GM19193 (cell line): ENCODE data around the gene B4GALNT3.

Experiments used
- POLR2A ChIP-seq: IDR thresholded peaks from 4 replicates; pipeline ENCODE4 v1.6.1; 2011; ENCODE audit not compliant: insufficient read depth, insufficient read length; ENCODE audit errors: extremely low read depth

Gene B4GALNT3

GRCh38 chr12:550473-551260 is 90.9 kb downstream of the B4GALNT3 start:
- TF ChIP-seq POLR2A = no peak

DNA sequence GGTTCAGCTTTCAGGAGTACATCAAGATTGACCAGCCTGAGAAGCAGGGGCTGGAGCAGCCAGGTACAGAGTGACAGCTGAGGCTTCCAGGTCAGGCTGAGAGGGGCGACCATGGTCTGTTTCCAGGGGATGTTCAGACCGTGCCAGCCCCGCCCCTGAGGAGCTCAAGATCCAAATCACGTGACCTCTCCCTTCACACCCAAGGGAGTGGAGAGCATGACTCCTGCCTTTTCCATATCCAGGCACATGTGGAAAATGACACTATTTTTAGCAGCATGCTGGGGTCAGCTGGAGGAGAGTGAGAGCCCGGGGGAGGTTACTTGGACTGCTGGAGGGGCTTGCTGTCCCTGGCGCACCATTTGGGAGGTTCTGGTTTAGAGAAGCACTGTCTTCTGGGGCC is 92.7 kb downstream of the B4GALNT3 start:
- TF ChIP-seq POLR2A = no peak

GRCh38 chr12:553216-554000 is 93.7 kb downstream of the B4GALNT3 start:
- peak; percentile 70 for TF ChIP-seq POLR2A

DNA sequence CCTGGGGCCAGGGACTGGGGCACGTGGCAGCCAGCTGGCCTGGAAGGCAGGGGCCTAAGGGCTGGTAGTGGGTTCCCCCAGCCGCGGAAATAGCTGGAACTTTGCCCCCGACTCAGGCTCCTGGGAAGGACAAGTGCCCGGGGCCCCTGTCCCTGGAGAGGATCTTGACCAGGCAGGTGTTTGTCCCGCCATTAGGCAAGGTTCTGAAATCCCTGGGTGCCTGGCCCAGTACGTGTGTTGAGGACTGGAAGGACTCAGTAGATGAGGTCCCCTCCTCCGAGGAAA is 94.2 kb downstream of the B4GALNT3 start:
- no peak for TF ChIP-seq POLR2A

DNA sequence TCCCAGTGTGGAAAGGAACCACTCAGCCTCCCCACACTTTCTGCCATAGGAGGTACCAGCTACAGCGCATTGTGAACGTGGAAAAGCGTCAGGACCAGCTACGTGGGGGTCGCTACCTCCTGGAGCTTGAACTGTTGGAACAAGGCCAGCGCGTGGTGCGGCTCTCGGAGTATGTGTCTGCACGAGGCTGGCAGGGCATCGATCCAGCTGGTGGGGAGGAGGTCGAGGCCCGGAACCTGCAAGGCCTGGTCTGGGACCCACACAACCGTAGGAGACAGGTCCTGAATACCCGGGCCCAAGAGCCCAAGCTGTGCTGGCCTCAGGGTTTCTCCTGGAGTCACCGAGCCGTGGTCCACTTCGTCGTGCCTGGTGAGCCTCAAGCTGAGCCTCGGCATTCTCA is 96.8 kb downstream of the B4GALNT3 start:
- no peak for TF ChIP-seq POLR2A

DNA sequence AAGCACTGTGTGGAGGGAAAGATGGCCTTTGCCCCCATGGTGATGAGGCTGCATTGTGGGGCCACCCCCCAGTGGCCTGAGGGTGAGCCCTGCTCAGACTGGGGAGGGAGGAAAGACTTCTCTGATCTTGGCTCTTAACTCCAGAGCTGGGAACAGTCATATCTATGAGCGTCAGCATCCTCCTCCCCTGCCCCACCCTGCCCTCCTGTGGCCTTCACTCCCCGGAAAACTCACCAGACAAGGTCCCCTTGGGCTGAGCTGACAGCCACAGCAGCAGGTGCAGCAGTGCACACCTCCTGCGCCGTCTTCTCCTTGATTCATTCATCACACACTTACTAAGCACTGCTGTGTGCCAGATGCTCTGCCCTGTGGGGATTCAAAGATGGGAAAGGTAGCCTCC is 98.8 kb downstream of the B4GALNT3 start:
- TF ChIP-seq POLR2A = no peak

- no peak for TF ChIP-seq POLR2A
These were observed 99.6 kb downstream of the B4GALNT3 start for GRCh38 chr12:559208-559905.

DNA sequence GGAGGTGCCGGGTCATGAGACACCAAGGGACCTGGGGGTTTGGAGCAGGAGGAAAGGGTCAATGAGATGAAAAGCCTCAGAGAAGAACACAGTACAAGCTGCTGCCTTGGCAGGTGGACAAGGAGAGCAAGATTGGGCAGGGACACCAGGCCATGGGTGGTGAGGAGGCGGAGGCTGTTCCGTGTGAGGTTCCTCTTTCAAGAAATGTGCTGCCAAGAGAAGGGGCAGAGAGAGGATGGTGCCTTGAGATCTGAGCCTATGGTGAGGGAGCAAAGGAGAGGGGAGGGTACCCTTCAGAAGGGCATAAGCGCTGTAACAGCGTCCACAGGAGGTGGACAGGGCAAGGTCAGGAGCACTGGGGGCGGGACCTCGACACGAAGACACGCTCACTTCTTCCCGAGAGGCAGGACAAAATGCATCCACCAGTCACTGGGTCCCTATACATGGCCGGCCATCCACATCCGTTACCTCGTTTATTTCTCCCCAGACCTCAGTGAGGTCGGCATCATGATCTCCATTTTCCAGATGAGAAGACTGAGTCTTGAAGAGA is 100.2 kb downstream of the B4GALNT3 start:
- TF ChIP-seq POLR2A = no peak

DNA sequence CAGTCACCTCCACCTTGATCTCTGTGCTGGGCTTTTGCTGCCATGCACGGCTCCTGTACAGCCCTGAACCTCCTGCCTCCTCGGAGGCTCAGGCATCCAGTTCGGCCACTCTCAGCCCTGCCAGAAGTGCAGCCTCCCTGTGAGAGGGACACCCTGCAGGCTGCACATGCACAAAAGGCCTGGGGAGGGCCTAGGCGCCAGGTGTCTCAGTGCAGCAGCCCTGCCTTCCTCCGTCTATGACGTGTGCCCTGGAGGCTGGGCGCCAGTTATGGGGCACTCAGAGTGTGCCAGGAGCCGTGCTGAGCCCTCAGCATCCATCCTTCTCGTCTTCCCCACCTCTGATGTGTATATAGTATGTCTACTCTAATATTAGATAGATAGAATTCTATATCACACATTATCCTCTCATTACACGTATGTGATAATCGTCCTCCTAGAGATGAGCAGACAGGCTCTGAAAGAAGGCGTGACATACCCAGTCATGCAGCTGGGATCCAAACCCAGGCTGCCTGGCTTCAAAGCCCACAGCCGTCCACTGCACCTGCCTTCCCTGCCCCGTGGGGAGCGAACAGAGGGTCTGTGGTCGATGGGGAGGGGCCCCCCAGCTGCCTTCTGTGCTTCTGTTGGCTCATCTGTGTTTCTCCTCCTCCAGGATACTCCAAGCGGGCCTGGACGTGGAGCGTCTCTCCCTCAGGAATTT is 101.1 kb downstream of the B4GALNT3 start:
- TF ChIP-seq POLR2A = no peak

GRCh38 chr12:561391-561705 is 101.6 kb downstream of the B4GALNT3 start:
- TF ChIP-seq POLR2A = no peak

- no peak for TF ChIP-seq POLR2A
These were observed 102.3 kb downstream of the B4GALNT3 start for GRCh38 chr12:561908-562593.

GRCh38 chr12:562634-563033 is 102.9 kb downstream of the B4GALNT3 start:
- no peak for TF ChIP-seq POLR2A

DNA sequence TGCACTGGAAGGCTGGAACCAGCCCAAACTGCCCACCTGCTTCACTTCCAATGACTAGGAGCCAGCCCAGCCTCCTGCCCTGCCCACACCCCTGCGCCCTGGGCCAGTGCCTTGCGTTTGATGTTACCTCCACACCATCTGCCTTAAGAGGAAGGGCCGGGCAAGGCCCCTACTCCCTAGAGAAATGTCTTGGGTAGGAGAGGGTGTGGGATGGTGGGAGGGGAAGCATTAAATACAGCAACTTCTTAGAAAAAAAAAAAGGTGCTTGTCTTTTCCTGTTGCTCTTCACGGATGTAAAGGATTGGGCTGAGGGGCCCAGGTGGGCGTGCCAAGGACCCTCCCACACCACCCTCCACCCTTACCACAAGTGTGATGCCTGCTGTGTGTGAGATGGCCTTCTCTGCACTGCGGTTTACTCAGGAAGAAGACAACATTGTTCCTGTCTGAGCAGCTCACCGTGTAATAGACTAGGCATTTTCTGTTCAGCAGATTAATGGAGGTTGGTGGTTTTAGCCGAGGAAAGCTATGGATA is 103.6 kb downstream of the B4GALNT3 start:
- TF ChIP-seq POLR2A = no peak

DNA sequence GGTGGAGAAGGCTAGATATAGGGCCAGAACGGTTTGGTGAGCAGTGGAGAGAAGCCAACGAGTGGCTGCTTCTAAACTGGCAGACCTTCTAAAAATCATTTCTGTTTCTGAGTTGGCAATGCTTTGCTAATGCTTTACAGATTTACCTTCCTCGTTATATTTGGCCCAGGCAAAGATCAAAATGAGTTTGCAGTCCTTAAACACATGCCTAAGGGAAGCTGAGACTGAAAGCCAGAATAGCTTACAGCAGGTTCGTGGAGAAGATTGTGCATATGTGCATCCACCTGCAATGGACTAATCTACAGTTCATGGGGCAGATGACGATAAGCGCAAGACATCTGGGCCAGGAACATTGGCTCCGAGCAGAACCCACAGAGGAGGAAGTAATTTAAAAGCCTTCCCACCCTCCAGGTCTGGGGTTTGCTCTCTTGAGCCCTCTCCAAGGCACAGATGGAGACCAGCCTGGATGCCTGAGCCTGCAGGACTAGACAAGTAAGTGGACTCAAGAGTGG is 104.1 kb downstream of the B4GALNT3 start:
- no peak for TF ChIP-seq POLR2A
